LHCN-M2 (cell line): ENCODE data around the gene CPNE7. TPM values are rescaled to one million over a fixed set of nuclear protein-coding genes. Genes with fewer than 3 reads are reported as not detected.

Experiments
- DNase-seq: peaks from one replicate; pipeline ENCODE4 v3.0.0-alpha.2; 2012; ENCODE audit warnings: low read depth
- total RNA-seq: library from RNA; depleted of rRNA; stranded (reverse); fragments of >200 nt; gene quantifications from 2 replicates; pipeline ENCODE4 v1.2.3, GENCODE V29; 2014

Gene CPNE7
- total RNA-seq, 1 experiment from 2014 or later, result 119 TPM

DNA sequence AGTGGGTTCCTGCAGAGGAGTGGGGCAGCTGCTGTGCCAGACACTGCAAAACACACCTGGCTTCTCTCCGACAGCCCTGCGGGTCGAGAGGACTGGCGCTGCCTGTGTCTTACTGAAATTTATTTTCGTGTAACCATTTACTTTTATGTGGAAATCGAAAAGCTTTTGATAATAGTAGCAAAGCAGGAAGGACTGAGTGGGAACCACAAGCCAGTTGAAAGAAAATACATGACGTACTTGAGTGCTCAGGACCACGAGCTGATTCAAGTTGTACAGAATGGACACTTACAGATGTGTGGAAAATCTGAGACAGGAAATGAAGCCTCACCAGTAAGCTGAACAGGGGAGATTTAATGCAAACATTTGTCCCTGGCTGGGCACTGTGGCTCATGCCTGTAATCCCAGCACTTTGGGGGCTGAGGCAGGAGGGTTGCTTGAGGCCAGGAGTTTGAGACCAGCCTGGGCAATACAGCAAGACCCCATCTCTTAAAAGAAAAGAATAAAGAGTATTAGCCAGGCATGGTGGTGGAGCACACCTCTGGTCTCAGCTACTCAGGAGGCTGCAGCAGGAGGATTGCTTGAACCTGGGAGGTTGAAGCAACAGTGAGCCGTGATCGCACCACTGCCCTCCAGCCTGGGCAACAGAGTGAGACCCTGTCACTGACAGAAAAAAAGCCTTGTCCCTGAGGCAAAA lies 26.4 kb upstream of the CPNE7 start:
- DNase-seq, result no peak

- DNase-seq, result no peak
These were observed 25.0 kb upstream of the CPNE7 start for GRCh38 chr16:89550421-89551007.

- no peak for DNase-seq
These were observed 23.2 kb upstream of the CPNE7 start for GRCh38 chr16:89552329-89552728.

DNA sequence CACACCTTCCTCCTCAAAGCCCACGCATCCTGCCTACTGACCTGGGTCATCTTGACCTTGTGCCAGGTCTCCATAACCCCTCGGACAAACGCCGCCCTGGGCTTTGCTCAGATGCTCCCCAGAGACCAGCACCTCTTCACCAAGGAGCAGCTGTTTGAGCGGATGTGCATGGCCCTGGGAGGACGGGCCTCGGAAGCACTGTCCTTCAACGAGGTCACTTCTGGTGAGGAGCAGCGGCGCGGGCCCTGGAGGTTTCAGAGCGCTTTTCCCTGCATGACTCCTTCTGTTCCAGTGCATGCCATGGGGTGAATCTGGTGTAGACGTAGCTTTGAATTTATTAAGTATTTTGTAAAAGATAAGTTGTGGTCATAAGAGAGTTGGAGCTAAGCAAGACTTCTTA lies 22.6 kb upstream of the CPNE7 start:
- DNase-seq, result no peak

DNA sequence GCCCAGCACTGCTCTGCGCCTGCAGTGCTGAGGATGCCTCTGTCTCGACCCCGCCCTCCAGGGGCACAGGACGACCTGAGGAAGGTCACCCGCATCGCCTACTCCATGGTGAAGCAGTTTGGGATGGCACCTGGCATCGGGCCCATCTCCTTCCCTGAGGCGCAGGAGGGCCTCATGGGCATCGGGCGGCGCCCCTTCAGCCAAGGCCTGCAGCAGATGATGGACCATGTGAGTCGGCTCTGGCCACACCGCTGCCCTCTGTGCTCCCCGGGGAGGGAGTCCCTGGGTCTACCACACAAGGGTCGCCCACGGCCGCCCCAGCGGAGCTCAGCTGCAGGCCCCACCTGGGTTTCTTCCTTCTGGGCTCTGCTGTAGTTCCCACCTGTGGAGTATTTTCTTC lies 21.8 kb upstream of the CPNE7 start:
- no peak for DNase-seq

- no peak for DNase-seq
These were observed 21.2 kb upstream of the CPNE7 start for GRCh38 chr16:89554343-89554742.

GRCh38 chr16:89555265-89555664 lies 20.3 kb upstream of the CPNE7 start:
- no peak for DNase-seq

DNA sequence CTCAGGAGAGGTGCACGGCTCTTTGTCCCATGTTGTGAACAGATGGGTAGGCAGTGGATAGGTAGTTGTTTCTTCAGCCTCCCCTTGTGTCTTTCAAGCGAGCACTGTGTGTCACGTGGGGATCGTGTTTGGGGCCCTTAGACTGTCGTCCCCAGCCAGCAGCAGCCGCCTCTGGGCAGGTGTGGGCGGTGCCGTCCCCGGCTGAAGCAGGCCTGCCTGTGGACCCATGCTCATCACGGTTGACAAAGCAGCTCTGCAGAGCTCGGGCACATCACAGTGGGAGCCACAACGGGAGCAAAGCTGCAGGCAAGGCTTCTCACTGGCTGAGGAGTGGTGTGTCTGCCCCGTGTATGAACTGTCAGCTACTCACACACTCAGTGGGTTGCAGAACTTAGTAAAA lies 19.8 kb upstream of the CPNE7 start:
- DNase-seq, result no peak

DNA sequence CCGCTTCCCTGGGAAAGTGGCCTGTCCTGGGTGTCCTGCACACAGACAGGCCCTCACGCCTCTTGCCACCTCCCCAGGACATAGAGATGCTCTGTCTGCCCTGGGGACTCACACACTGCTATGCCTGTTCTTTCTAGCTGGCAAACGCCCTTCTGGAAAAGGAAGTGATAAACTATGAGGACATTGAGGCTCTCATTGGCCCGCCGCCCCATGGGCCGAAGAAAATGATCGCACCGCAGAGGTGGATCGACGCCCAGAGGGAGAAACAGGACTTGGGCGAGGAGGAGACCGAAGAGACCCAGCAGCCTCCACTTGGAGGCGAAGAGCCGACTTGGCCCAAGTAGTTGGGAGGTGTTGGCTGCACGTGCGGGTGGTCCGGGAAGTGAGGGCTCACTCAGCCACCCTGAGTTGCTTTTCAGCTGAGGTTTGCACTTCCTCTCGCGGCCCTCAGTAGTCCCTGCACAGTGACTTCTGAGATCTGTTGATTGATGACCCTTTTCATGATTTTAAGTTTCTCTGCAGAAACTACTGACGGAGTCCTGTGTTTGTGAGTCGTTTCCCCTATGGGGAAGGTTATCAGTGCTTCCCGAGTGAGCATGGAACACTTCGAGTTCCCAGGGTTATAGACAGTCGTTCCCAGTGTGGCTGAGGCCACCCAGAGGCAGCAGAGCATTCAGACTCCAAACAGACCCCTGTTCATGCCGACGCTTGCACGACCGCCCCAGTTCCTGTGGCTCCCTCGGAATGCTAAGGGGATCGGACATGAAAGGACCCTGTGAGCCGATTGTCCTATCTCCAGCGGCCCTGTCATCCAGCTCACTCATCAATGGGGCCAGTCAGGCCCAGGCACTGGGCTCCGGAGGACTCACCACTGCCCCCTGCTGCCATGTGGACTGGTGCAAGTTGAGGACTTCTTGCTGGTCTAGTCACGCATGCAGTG lies 18.5 kb upstream of the CPNE7 start:
- peak; percentile 70 for DNase-seq

DNA sequence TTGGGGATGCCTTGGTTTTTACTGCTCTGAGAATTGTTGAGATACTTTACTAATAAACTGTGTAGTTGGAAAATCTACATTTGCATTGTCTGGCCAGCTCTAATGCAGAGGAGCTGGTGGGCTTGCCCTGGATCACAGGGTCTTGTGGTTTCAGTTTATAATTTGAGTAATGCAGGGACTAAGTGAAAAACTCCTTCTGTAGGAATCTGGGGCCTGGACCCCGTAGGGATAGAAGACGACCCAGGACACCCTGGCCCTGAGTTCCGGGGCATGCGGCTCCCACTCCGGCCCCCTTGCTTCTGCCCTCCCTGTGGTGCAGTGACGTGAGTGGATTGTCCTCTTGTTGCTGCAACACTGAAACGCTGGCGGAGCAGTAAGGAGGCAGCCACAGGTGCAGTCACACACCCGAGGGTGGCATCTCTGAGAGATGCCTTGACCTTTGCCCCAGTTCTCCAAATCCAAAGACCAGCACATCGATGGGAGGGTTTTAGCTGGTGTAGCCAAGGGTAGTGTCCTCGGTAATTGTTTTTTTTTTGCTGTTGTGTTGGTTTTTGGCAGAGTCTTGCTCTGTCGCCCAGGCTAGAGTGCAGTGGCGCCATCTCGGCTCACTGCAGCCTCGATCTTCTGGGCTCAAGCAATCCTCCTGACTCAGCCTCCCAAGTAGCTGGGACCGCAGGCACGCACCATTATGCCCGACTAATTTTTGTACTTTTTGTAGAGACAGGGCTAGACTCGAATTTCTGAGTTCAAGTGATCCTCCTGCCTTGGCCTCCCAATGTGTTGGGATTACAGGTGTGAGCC lies 17.7 kb upstream of the CPNE7 start:
- DNase-seq, result no peak

GRCh38 chr16:89560378-89561141 lies 15.0 kb upstream of the CPNE7 start, which contains the start of gene RPL13:
Gene RPL13 (plus strand): TSS chr16:89560682. CDS start chr16:89560960, 278 bp downstream.
- DNase-seq, result peak; percentile 96

GRCh38 chr16:89561142-89561883 lies 14.2 kb upstream of the CPNE7 start:
- DNase-seq, result no peak

DNA sequence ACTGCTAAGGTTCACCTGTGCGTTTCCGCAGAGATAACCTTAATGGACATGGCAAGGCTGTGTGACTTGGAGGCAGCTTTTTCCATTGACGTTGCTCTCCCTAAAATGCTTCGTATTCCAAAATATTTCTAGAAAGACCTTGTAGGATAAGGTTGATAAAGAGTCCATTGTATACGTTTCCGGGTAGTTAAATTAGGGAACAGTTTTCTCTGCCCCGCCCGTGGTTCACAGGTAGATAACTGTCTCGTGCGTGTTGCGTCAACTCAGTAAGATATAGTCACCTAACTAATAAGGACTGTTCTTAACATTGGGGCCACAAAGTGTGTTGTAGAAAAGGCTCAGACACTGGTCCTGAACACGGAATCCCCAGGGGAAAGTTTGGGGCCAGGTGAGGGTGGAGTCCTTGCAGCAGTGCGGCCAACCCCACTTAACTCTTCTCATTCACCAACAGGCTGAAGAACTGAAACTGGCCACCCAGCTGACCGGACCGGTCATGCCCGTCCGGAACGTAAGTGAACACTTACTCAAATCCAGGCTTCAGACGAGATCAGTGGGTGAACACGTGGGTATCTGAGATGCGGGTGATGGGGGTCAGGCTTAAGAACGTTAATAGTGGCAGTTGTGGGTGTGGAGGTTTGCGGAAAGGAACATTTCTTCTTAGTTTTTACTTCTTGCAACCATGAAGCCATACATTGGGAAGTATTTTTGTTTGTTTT lies 13.5 kb upstream of the CPNE7 start:
- no peak for DNase-seq

- DNase-seq, result no peak
These were observed 12.6 kb upstream of the CPNE7 start for GRCh38 chr16:89562939-89563338.

GRCh38 chr16:89563639-89564392 lies 11.7 kb upstream of the CPNE7 start:
- DNase-seq, result peak; percentile 24

DNA sequence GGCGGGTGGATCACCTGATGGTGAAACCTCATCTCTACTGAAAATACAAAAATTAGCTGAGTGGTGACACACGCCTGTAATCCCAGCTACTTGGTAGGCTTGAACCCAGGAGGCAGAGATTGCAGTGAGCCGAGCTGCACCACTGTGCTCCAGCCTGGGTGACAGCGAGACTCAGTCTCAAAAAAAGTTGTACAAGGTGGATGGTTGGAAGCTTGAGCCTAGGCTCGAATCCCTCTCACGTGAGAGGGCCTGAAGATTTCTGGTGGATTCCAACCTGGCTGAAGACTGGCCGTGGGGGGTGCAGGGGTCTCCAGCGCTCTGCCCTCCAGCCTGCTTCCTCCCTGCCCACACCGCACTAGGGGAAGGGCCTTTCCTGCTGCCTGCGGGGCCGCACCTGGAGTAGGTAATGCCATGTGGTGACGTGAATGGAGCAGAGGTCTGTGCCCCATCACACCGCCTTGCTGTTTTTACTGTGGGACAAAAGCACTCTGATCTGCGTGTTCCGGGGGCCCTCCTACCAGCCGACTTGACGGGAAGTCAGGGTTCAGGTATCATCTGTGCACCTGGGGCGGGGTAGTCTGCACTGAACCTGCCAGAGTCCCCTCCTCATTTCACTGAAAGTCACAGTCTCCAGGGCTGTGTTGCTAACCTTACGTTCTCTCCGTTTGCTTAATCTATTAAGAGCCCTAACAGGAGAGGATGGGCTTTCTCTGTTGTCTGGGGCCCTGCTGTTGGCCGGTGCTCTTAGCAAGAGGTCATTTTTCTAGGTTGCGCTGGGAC lies 10.9 kb upstream of the CPNE7 start:
- DNase-seq, result peak; percentile 22

- DNase-seq, result no peak
These were observed 10.4 kb upstream of the CPNE7 start for GRCh38 chr16:89565256-89565505.
